ENCODE results near the gene HMGA1. TPM values are rescaled to one million over a fixed set of nuclear protein-coding genes. Genes with fewer than 3 reads are reported as not detected.

The HMGA1 gene
- total RNA-seq, 4 donors from 2014 or later = 118 to 309 (median 193) TPM

DNA sequence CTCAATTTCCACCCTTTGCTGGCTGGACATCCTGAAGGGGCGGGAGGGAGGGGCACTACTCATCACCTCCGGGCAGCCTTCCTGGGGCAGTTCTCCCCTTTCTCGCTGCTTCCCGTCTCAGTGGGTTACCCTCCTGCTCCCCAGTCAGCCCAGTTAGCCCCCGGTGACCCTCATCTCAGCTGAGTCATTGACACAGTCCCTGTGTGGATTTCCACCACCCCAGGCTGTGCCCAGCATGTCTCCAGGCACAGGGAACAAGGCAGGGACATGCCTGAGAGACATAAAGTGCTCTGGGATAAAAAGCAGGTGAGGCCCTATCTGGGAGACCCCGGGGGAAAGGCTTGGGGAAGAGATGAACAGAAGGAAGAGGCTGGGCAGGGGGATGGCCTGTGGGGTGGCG, 29.9 kb upstream of the HMGA1 start:
- intact Hi-C loops (cut with DNase I) = no loop called here
- Histone ChIP-seq H3K4me1 (no peaks in the 10 kb centered on the region), H3K36me3 (no peaks in the 10 kb centered on the region), H3K27ac (no peak overlapping the region), H3K4me3 (no peak overlapping the region), H3K27me3 (no peaks in the 10 kb centered on the region), H3K9me3 (no peaks in the 10 kb centered on the region)
- WGBS, 2 donors = 68 to 73% methylated on average over 6 to 7 of the region's 7 CpGs
- DNase-seq = no peak
- TF ChIP-seq, protein P1, sequence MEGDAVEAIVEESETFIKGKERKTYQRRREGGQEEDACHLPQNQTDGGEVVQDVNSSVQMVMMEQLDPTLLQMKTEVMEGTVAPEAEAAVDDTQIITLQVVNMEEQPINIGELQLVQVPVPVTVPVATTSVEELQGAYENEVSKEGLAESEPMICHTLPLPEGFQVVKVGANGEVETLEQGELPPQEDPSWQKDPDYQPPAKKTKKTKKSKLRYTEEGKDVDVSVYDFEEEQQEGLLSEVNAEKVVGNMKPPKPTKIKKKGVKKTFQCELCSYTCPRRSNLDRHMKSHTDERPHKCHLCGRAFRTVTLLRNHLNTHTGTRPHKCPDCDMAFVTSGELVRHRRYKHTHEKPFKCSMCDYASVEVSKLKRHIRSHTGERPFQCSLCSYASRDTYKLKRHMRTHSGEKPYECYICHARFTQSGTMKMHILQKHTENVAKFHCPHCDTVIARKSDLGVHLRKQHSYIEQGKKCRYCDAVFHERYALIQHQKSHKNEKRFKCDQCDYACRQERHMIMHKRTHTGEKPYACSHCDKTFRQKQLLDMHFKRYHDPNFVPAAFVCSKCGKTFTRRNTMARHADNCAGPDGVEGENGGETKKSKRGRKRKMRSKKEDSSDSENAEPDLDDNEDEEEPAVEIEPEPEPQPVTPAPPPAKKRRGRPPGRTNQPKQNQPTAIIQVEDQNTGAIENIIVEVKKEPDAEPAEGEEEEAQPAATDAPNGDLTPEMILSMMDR (IDR thresholded peaks at IDR 0.05) = no peak
- TF ChIP-seq POLR2A (IDR thresholded peaks at IDR 0.05) = no peak

GRCh38 chr6:34207695-34208443, 28.8 kb upstream of the HMGA1 start:
- WGBS, 2 donors = 63 to 89% methylated on average over 3 to 4 of the region's 4 CpGs
- no peak overlapping the region for H3K27ac ChIP-seq
- no peak overlapping the region for H3K4me3 ChIP-seq
- no peaks in the 10 kb centered on the region for H3K36me3 ChIP-seq
- intact Hi-C loops (cut with DNase I) = no loop called here
- TF ChIP-seq POLR2A (IDR thresholded peaks at IDR 0.05) = no peak
- TF ChIP-seq, protein P1 (IDR thresholded peaks at IDR 0.05) = no peak
- H3K9me3 ChIP-seq = no peaks in the 10 kb centered on the region
- no peaks in the 10 kb centered on the region for H3K27me3 ChIP-seq
- no peaks in the 10 kb centered on the region for H3K4me1 ChIP-seq
- DNase-seq = no peak

- Histone ChIP-seq H3K4me1 (no peaks in the 10 kb centered on the region), H3K9me3 (no peaks in the 10 kb centered on the region), H3K4me3 (no peak overlapping the region), H3K36me3 (no peaks in the 10 kb centered on the region), H3K27me3 (no peaks in the 10 kb centered on the region), H3K27ac (no peak overlapping the region)
- TF ChIP-seq, protein P1 (IDR thresholded peaks at IDR 0.05) = no peak
- no peak for TF ChIP-seq POLR2A (IDR thresholded peaks at IDR 0.05)
- WGBS, 2 donors = 70 to 77% methylated on average over 4 of the region's 4 CpGs
- intact Hi-C loops (cut with DNase I) = no loop called here
- DNase-seq = no peak
Observed at GRCh38 chr6:34213772-34214171, 22.9 kb upstream of the HMGA1 start.

- 47 to 55% methylated on average over 2 of the region's 2 CpGs for WGBS, 2 donors
- H3K36me3 ChIP-seq = no peaks in the 10 kb centered on the region
- TF ChIP-seq, protein P1 (IDR thresholded peaks at IDR 0.05) = no peak
- no peak for TF ChIP-seq POLR2A (IDR thresholded peaks at IDR 0.05)
- intact Hi-C loops (cut with DNase I) = no loop called here
- no peak overlapping the region for H3K27ac ChIP-seq
- DNase-seq = no peak
- H3K9me3 ChIP-seq = no peaks in the 10 kb centered on the region
- H3K4me3 ChIP-seq = no peak overlapping the region
- no peaks in the 10 kb centered on the region for H3K27me3 ChIP-seq
- H3K4me1 ChIP-seq = peaks cover 6 to 7% (median 7%) of the 10 kb centered on the region in 3 donors
Observed at GRCh38 chr6:34218691-34219090, 18.0 kb upstream of the HMGA1 start.

GRCh38 chr6:34223381-34223955, 13.2 kb upstream of the HMGA1 start:
- H3K4me3 ChIP-seq = peak overlapping the region; percentile 14 to 91 (median 62)

More at GRCh38 chr6:34223381-34223955, 13.2 kb upstream of the HMGA1 start:
- Histone ChIP-seq H3K27me3 (no peaks in the 10 kb centered on the region), H3K4me1 (peaks cover 25 to 53% (median 38%) of the 10 kb centered on the region in 3 donors), H3K36me3 (no peaks in the 10 kb centered on the region), H3K27ac (peak overlapping the region; percentile 93 to 99 (median 97)), H3K9me3 (no peaks in the 10 kb centered on the region)
- TF ChIP-seq, protein P1 (IDR thresholded peaks at IDR 0.05) = no peak
- no peak for TF ChIP-seq POLR2A (IDR thresholded peaks at IDR 0.05)
- DNase-seq = no peak
- intact Hi-C loops (cut with DNase I) = no loop called here
- 19 to 20% methylated on average over 16 of the region's 16 CpGs for WGBS, 2 donors
